H1 (cell line): ENCODE measurements around the gene KCNQ1. TPM values are rescaled to one million over a fixed set of nuclear protein-coding genes. Genes with fewer than 3 reads are reported as not detected.

Source experiments
- CBX8 ChIP-seq: fragments of 300-800, 300-1000 bp; sonication (generic); IDR thresholded peaks from 2 replicates; pipeline ENCODE4 v1.7.1; 2016; ENCODE audit warnings: low read depth, low read length, borderline replicate concordance
- polyA plus RNA-seq, 7 experiments: library from polyadenylated mRNA; depleted of rRNA in 3 of 7; stranded (reverse) in 5 of 7; unstranded in 2 of 7; fragments of >200 nt in 5 of 7; fragments of 200-250 nt in 2 of 7; gene quantifications; 1 replicate in 5 of 7; 2 replicates in 1 of 7; 4 replicates in 1 of 7; pipeline versions ENCODE4 v1.2.1 to v1.2.3, GENCODE V29; 2011 to 2013; ENCODE audit warnings: missing spikeins in 2 of 7, mixed read lengths in 2 of 7
- total RNA-seq: library from RNA; stranded (reverse); fragmentation: NEBNext Ultra II Directional; extraction: Animal tissue kit (Norgen Biotek cat#: 25700); gene quantifications from 2 replicates; pipeline ENCODE4 v1.2.1, GENCODE V29; 2021

The KCNQ1 gene
- total and polyA plus RNA-seq, 2 of the 8 experiments (the other 6 are each of a cell fraction or from before 2014, with no cell fraction given): 1.9 to 2.0 TPM

DNA sequence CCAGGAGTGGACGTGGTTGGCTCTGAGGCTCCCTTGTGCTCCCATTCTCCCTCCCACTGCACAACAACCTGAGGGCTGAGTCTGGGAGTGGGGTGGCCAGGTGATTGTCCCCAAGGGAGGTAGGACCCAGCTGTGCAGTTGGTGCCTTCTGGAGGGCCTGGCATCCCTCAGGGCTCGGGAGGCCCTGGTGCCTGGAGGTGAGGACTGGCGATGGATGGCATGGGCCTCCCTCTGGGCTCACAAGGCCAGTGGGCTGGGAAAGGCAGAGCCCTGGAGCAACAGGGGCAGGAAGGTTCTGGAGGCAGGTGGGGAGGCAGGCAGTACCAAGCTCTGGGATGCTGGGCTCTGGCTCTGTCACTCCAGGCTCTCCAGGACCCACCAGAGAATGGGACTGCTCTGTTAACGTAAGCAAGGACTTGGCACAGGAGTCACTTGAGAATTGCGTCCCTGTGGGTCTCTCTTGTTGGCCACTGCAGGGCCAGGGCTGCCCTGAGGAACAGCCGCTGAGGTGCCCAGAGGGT lies 140.8 kb downstream of the KCNQ1 start (continued):
- TF ChIP-seq CBX8: no peak
